Peyer's patch (tissue), 4 donors: Measurements from ENCODE around the gene CD81. TPM values are rescaled to one million over a fixed set of nuclear protein-coding genes. Genes with fewer than 3 reads are reported as not detected.

Experiments used
- DNase-seq, 3 donors: peaks; one replicate each; pipeline ENCODE4 v3.0.0-alpha.2; 2017 to 2019
- H3K27ac ChIP-seq, 4 donors: fragments of 200-600 bp; sonication (generic); one replicate each; pipeline ENCODE4 v1.5.1; 2016 to 2019
- H3K27me3 ChIP-seq, 2 donors: fragments of 200-600 bp; sonication (generic); one replicate each; pipeline ENCODE4 v1.5.1; 2019
- H3K36me3 ChIP-seq, 3 donors: fragments of 200-600 bp; sonication (generic); one replicate each; pipeline ENCODE4 v1.5.1; 2016 to 2019
- H3K4me1 ChIP-seq, 4 donors: fragments of 200-600 bp; sonication (generic); one replicate each; pipeline ENCODE4 v1.5.1; 2016 to 2019
- H3K4me3 ChIP-seq, 4 donors: fragments of 200-600 bp; sonication (generic); 1 replicate in 3 of 4; 2 replicates in 1 of 4; pipeline ENCODE4 v1.5.1; 2016 to 2019; ENCODE audit warnings: mild to moderate bottlenecking in 1 of 4
- H3K9me3 ChIP-seq, 4 donors: fragments of 200-600 bp; sonication (generic); one replicate each; pipeline ENCODE4 v1.5.1; 2016 to 2019; ENCODE audit warnings: mild to moderate bottlenecking in 1 of 4
- POLR2A ChIP-seq, 2 donors: fragments of 450-650 bp; IDR thresholded peaks; one replicate each; pipeline ENCODE4 v1.5.1; 2017; ENCODE audit warnings: antibody characterized with exemption in 2 of 2, mild to moderate bottlenecking in 2 of 2, moderate library complexity in 2 of 2
- total RNA-seq, 4 donors: library from RNA; depleted of rRNA; stranded (reverse); fragments of >200 nt; gene quantifications; one replicate each; pipeline ENCODE4 v1.1.0, GENCODE V29; 2016
- TF ChIP-seq, protein P1 (sequence below), 6 experiments: fragments of 450-650 bp in 4 of 6; fragments of 200-600 bp in 2 of 6; sonication (generic) in 1 of 6; IDR thresholded peaks; one replicate each; pipeline ENCODE4 v1.5.1; 2017 to 2019; ENCODE audit warnings: antibody characterized with exemption in 6 of 6, mild to moderate bottlenecking in 3 of 6, moderate library complexity in 1 of 6

CD81 gene, protein sequence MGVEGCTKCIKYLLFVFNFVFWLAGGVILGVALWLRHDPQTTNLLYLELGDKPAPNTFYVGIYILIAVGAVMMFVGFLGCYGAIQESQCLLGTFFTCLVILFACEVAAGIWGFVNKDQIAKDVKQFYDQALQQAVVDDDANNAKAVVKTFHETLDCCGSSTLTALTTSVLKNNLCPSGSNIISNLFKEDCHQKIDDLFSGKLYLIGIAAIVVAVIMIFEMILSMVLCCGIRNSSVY
- total RNA-seq: 100 to 1,000 TPM in 2 of 4 donors, 10 to 100 TPM in 2; 49.2 to 124 (median 100) TPM

DNA sequence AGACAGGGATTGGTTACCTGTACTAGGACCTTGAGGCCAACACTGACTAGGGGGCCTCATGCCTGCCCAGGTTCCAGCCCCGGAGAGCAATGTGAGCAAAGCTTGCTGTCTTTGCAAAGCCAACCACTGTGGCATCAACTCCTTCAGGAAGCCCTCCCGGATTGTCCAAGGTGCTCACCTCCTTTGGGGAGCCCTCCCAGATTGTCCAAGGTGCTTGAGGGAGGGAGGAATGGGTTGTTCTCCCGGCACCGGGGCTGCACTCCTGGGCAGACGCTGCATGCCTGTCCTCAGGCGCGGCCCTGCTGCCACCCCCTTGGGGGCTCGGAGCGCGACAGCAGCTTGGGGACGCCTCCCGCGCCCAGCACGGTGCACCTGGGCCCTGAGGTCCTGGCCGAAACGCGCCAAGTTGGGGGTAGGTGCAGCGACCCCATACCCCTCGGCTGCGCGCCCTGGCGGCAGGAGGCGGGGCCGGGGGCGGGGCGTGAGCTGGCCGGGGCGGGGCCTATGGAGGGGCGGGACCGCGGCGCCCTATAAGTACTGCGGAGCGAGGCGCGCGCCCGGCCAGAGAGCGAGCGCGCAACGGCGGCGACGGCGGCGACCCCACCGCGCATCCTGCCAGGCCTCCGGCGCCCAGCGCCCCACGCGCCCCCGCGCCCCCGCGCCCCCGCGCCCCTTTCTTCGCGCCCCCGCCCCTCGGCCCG lies at the start of gene CD81:
Gene CD81 (plus strand): TSS at position 560 of the 701 bp plus-strand sequence. CDS start 240 bp downstream, outside the sequence.
- H3K4me1 ChIP-seq: peaks cover 0 to 40% (median 36%) of the 10 kb centered on the region in 4 donors
- TF ChIP-seq POLR2A (IDR thresholded peaks at IDR 0.05): no peak
- TF ChIP-seq, protein P1, sequence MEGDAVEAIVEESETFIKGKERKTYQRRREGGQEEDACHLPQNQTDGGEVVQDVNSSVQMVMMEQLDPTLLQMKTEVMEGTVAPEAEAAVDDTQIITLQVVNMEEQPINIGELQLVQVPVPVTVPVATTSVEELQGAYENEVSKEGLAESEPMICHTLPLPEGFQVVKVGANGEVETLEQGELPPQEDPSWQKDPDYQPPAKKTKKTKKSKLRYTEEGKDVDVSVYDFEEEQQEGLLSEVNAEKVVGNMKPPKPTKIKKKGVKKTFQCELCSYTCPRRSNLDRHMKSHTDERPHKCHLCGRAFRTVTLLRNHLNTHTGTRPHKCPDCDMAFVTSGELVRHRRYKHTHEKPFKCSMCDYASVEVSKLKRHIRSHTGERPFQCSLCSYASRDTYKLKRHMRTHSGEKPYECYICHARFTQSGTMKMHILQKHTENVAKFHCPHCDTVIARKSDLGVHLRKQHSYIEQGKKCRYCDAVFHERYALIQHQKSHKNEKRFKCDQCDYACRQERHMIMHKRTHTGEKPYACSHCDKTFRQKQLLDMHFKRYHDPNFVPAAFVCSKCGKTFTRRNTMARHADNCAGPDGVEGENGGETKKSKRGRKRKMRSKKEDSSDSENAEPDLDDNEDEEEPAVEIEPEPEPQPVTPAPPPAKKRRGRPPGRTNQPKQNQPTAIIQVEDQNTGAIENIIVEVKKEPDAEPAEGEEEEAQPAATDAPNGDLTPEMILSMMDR (IDR thresholded peaks at IDR 0.05): peak in 1 of 6 experiments; percentile 10
- H3K27me3 ChIP-seq: no peaks in the 10 kb centered on the region
- H3K36me3 ChIP-seq: no peaks in the 10 kb centered on the region
- peak within 1 kb of the TSS; percentile 92 to 100 (median 96) for H3K4me3 ChIP-seq
- peak; percentile 59 to 75 (median 71) for DNase-seq
- H3K27ac ChIP-seq: peak within 1 kb of the TSS; percentile 87 to 97 (median 94)
- H3K9me3 ChIP-seq: no peaks in the 10 kb centered on the region

GRCh38 chr11:2328021-2328420 lies 49.1 kb upstream of the CD81 start:
- no peak overlapping the region for H3K4me3 ChIP-seq
- no peaks in the 10 kb centered on the region for H3K4me1 ChIP-seq
- H3K9me3 ChIP-seq: no peaks in the 10 kb centered on the region
- no peak for DNase-seq
- no peaks in the 10 kb centered on the region for H3K27me3 ChIP-seq
- TF ChIP-seq POLR2A (IDR thresholded peaks at IDR 0.05): no peak
- TF ChIP-seq, protein P1 (IDR thresholded peaks at IDR 0.05): no peak
- H3K36me3 ChIP-seq: no peaks in the 10 kb centered on the region
- no peak overlapping the region for H3K27ac ChIP-seq

- Histone ChIP-seq H3K36me3 (no peaks in the 10 kb centered on the region), H3K27ac (no peak overlapping the region)
- no peak for TF ChIP-seq POLR2A (IDR thresholded peaks at IDR 0.05)
- TF ChIP-seq, protein P1 (IDR thresholded peaks at IDR 0.05): no peak
These were observed 48.3 kb upstream of the CD81 start for GRCh38 chr11:2328656-2329354.

DNA sequence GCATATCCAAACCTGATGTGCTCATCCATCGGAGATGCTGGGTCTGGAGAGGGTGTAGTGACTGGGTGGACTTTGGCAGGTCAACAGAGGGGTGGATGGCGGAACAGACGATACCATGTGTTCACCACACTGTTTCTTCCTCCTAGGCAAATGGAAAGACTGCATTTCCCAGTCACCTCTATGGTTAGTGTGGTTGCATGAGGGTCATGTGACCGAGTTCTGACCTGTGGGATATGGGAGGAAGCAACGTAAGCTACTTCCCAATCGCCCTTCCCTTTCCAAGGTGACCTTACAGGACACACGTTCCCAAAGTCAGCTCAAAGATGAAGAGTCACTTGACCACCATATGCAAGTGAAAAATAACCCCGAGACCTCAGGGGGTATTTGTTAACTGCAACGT lies 47.6 kb upstream of the CD81 start:
- Histone ChIP-seq H3K27ac (no peak overlapping the region), H3K27me3 (no peaks in the 10 kb centered on the region), H3K4me1 (no peaks in the 10 kb centered on the region), H3K4me3 (no peak overlapping the region), H3K9me3 (no peaks in the 10 kb centered on the region), H3K36me3 (no peaks in the 10 kb centered on the region)
- no peak for TF ChIP-seq POLR2A (IDR thresholded peaks at IDR 0.05)
- TF ChIP-seq, protein P1 (IDR thresholded peaks at IDR 0.05): no peak
- no peak for DNase-seq

More at GRCh38 chr11:2328656-2329354, 48.3 kb upstream of the CD81 start:
- H3K4me3 ChIP-seq: no peak overlapping the region
- no peak for DNase-seq
- no peaks in the 10 kb centered on the region for H3K9me3 ChIP-seq
- H3K4me1 ChIP-seq: no peaks in the 10 kb centered on the region
- no peaks in the 10 kb centered on the region for H3K27me3 ChIP-seq

- Histone ChIP-seq H3K27ac (no peak overlapping the region), H3K36me3 (no peaks in the 10 kb centered on the region)
These were observed 46.4 kb upstream of the CD81 start for GRCh38 chr11:2330696-2331095.

More at GRCh38 chr11:2330696-2331095, 46.4 kb upstream of the CD81 start:
- TF ChIP-seq, protein P1 (IDR thresholded peaks at IDR 0.05): no peak
- TF ChIP-seq POLR2A (IDR thresholded peaks at IDR 0.05): no peak
- no peak overlapping the region for H3K4me3 ChIP-seq
- H3K9me3 ChIP-seq: no peaks in the 10 kb centered on the region
- no peaks in the 10 kb centered on the region for H3K27me3 ChIP-seq
- H3K4me1 ChIP-seq: no peaks in the 10 kb centered on the region
- no peak for DNase-seq
